ENCODE results near the gene SYT1.

Gene SYT1

GRCh38 chr12:78863482-78864402 is 832 bp upstream of the SYT1 start:
- TF ChIP-seq, protein P1, sequence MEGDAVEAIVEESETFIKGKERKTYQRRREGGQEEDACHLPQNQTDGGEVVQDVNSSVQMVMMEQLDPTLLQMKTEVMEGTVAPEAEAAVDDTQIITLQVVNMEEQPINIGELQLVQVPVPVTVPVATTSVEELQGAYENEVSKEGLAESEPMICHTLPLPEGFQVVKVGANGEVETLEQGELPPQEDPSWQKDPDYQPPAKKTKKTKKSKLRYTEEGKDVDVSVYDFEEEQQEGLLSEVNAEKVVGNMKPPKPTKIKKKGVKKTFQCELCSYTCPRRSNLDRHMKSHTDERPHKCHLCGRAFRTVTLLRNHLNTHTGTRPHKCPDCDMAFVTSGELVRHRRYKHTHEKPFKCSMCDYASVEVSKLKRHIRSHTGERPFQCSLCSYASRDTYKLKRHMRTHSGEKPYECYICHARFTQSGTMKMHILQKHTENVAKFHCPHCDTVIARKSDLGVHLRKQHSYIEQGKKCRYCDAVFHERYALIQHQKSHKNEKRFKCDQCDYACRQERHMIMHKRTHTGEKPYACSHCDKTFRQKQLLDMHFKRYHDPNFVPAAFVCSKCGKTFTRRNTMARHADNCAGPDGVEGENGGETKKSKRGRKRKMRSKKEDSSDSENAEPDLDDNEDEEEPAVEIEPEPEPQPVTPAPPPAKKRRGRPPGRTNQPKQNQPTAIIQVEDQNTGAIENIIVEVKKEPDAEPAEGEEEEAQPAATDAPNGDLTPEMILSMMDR (IDR thresholded peaks at IDR 0.05; ENCODE audit: low read depth, low read length) = no peak
- peak overlapping the region; percentile 86 for H3K4me3 ChIP-seq (ENCODE audit: low read depth, low read length)

GRCh38 chr12:78864870-78865463 is 393 bp downstream of the SYT1 start:
- peak overlapping the region; percentile 86 for H3K4me3 ChIP-seq (ENCODE audit: low read depth, low read length)
- TF ChIP-seq, protein P1 (IDR thresholded peaks at IDR 0.05; ENCODE audit: low read depth, low read length) = no peak

GRCh38 chr12:78865516-78865915 is 942 bp downstream of the SYT1 start:
- peak overlapping the region; percentile 86 for H3K4me3 ChIP-seq (ENCODE audit: low read depth, low read length)
- TF ChIP-seq, protein P1 (IDR thresholded peaks at IDR 0.05; ENCODE audit: low read depth, low read length) = no peak

GRCh38 chr12:78866518-78866917 is 1.9 kb downstream of the SYT1 start:
- TF ChIP-seq, protein P1 (IDR thresholded peaks at IDR 0.05; ENCODE audit: low read depth, low read length) = no peak
- H3K4me3 ChIP-seq (ENCODE audit: low read depth, low read length) = no peak overlapping the region

- TF ChIP-seq, protein P1 (IDR thresholded peaks at IDR 0.05; ENCODE audit: low read depth, low read length) = no peak
- H3K4me3 ChIP-seq (ENCODE audit: low read depth, low read length) = no peak overlapping the region
Observed at GRCh38 chr12:78870539-78870938, 6.0 kb downstream of the SYT1 start.

DNA sequence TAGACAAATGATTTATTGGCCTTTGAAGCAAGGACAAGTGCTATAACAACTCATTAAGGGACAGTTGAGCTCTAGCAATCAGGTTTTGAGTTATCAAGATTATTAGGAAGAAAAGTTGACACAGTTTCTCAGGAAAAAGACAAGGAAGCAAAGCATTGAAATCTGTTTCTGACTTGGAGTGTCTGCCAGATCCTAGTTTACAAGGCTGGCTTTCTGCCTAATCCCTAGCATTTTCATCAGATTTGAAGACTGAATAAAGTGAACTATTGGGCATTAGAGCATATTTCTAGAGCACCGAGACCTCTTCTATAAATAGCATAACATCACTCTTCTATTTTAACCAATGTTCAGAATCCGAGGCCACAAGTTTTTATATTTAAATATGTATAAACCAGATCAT is 7.0 kb downstream of the SYT1 start:
- TF ChIP-seq, protein P1 (IDR thresholded peaks at IDR 0.05; ENCODE audit: low read depth, low read length) = no peak
- no peak overlapping the region for H3K4me3 ChIP-seq (ENCODE audit: low read depth, low read length)

DNA sequence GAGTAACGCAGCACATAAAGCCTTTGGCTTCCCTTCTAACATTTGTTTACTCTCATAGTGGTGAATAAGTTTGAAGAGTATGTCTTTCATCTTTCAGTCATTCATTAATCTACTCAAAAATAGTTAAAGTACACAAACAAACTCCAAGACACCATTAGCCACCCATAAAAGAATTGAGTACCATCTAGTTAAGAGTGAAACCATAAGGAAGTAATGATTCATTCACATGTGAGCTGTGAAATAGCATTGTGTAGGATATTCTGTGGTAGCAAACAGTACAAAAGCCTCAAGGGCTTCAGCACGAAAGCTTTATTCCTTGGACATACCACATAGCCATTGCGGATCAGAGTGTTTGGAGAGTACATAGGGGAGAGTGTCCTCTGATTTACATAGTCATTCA is 13.9 kb downstream of the SYT1 start:
- H3K4me3 ChIP-seq (ENCODE audit: low read depth, low read length) = no peak overlapping the region
- TF ChIP-seq, protein P1 (IDR thresholded peaks at IDR 0.05; ENCODE audit: low read depth, low read length) = no peak

Data from WI38 (cell line).